Stimulated activated CD4-positive, alpha-beta T cell treated with anti-CD3 and anti-CD28 coated beads, TNF-alpha, amount 100 ng/mL, for 24 hours (primary cell): Measurements from ENCODE around the gene KRT6B.
"Not testable (repeated sequence)": the region's sequence is repeated elsewhere in the genome, so short reads cannot be mapped to it uniquely, and the experiment has no call there.

Source experiments
- DNase-seq, 3 experiments: peaks; one replicate each; pipeline ENCODE4 v3.0.0-alpha.2; 2020; ENCODE audit warnings: low read depth in 3 of 3

The KRT6B gene

DNA sequence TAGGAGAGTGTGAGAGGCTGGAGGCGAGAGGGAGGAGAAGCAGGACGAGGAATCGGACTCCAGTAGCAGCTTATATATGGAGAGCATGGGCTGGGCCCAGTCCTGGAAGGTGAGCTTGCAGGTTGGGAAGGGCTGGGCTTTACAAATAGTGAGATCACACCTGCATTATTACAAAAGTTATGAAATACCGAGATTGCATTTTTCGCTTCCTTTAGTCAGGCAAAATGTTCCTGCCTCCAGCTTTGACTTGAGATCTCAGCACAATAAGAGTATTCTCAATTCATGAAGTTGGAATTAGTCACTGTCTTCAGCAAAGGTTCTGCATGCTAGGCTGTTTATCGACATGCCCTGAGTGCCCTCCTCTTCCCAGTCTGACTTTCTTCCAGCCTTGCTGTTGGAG is at the start of gene KRT6B:
Gene KRT6B (minus strand): TSS at position 46 of the 400 bp plus-strand sequence. CDS start 68 bp downstream, outside the sequence.
- no peak for DNase-seq

DNA sequence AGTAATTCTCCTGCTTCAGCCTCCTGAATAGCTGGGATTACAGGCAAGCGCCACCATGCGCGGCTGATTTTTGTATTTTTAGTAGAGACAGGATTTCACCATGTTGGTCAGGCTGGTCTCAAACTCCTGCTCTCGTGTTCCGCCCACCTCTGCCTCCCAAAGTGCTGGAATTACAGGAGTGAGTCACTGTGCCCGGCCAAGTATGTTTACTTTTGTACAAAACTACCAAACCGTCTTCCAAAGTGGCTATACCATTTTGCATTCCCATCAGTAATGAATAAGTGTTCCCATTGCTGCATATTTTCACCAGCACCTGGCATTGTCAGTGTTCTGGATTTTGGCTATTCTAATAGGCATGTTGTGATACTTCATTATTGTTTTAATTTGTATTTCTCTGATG is 49.5 kb upstream of the KRT6B start:
- DNase-seq, result no peak

DNA sequence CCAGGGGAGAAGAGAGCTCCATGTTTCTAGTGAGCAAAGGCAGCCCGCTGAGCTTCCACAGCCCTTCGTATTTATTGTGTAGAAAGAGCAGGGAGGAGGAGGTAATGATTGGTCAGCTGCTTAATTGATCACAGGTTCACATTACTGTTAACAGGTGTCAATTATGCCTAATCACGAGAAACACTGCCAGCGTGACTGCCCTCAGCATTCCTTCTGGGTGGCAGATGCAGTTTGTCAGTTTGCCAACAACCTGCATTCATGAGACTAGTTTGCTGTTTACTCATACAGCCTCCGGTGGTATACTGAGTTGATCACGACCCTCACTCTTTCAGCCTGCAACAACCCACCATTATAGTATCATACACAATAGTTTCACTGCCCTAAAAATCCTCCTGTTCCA is 48.6 kb upstream of the KRT6B start:
- not testable (repeated sequence) for DNase-seq

DNA sequence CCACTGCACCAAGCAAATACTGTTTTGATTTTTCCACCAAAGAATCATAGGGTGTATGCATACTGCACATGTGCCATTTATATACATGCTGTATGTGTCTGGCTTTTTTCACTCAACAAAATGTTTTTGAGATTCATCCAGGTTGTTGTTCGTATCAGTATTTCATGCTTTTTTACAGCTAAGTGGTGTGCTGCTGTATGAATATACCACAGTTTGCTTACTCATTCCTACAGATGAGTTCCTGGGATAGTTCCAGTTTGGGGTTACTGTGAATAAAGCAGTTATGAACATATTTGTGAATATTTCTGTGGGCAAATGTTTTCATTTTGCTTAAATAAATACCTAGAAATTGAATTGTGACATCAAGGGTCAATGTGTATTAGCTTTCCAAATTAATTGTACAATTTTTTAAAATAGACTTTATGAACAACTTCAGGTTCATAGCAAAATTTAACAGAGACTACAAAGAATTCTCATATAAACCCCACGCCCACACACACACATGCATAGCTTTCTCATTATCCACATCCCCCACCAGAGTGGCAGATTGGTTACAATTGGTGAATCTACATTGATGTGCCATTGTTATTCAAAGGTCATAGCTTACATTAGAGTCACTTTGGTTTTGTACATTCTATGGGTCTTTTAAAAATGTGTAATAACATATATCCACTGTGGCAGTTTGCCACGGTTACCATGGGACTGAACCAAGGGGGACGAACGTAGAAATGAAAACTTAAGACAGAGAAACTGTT is 48.0 kb upstream of the KRT6B start:
- no peak for DNase-seq

DNA sequence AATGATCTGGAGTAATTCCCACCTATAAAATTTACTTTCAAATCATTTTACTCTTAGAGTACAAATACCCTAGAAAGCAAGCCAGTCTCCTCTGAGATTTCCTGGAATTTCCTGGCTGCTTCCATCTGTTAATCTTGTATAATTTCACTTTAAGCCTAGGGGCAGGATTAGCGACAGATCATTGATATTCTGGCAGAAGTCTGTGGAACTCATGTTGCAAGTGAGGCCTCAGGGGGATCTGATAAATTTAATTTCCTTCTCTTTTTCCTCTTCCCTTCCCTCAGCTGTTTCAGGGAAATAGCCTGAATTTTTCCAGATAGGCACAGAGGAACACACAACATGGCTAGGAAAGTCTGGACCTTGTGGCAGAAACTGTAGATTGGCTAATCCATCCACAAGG is 47.0 kb upstream of the KRT6B start:
- no peak for DNase-seq

DNA sequence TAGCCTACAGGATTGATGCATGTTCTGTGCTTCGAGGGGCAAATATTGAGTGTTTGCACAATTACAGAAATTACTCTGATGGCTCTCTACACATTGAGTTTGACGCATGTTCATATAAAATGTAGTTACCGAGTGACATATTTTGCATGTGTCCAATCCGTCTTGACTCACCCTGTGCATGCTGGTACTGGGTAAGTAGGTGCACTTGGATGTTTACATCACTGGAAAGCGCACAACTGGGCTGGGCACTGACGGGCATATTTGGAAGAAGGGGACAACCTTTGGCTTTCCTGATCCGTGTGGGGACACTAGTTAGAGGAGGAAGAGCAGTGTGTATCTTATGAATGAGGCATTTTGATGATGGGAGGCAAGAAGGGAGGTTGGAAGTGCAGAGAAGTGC is 46.0 kb upstream of the KRT6B start:
- no peak for DNase-seq

DNA sequence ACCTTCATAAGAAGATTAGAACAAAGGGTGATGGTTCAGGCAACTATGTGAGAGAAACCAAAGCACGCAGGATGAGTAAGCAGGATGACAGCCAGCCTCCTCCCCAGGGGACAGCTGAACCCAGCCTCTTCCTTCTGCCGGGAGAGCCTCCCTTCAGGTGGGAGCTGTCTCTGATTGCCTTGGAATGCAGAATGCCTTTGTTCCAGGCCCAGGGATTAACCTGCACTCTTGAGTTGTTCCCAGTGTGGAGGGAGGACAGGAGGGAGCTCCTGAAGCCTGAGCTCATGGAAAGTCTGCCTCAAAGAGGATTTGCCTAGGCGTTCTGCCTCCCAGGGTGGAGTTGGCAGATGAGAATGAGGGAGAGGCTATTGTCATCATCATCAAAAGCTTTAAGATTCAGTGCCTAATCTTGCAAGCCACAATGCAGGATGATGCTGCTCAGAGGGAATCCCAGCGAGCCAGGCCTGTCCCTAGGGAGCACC is 44.7 kb upstream of the KRT6B start:
- DNase-seq, result no peak

DNA sequence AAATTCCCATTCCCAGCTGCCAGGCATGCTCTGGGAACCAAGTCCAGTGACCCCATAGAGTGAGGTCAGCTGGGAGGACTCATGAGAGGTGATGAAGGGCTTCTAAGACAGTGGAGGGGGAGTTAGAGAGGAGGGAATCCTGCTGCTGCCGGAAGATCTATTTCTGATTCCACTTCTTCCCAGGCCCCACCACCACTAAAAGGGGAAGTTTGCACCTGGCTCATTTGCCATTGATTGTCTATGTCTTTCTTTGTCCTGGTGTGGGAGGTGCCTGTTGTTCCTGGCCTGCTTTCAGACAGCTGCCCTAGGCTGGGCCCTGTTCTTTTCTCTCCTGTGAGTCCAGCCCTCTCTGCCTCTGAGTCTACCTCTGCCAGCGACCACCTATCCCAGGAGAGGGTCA is 44.1 kb upstream of the KRT6B start:
- DNase-seq, result no peak

DNA sequence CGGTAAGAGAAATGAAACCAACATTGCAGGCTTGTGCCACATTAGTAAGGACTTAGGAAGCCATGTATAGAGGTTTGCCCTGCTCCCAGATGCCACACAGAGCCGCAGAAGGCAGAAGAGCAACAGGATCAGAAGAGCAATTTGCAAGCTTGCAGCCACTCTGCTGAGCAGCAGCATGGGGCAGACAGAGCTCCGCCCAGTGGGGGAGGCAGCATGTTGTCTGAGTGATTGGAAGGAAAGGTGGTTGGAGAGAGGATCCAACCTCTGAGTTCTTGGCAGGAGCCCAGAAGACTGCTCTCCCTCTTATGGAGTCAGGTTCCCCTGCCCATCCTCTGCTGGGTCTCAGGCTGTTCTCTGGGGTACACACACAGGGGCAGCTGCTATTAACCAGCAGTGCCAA is 43.4 kb upstream of the KRT6B start:
- DNase-seq, result no peak

DNA sequence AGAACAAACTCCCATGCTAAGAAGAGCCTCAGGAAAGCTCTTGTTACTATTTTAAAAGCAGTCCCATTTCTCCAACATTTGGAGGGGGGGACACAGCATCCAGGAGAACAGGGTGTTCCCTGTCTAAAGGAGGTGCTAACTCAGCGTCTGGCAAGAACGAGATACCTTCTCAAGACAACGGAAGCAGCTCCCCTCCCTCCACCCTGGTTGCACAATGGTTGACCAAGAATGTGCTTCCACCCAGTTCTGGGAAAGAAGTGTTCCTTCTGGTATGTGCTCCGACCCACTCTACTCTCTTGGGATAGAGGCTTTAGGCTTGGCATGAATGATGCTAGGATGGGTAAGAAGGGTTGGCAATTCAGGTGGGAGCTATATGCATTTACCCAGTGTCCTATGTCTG is 42.6 kb upstream of the KRT6B start:
- no peak for DNase-seq

DNA sequence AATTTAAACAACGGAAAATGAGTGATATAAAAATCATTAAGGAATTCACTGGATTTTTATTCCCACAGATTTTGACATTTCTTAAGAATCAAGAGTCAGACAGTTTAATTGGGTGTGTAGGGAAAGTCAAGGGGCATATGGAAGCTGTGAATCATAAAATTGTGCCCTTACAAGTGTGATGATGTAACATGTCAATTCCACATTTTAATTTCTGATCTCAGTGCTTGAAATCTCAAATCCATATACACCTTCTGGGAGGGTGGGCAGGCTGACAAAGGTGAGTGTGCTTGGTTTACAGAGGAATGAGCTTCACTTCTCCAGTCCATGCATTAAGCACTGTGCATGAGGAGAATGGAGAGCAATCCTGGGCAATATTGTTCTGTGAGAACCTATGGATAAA is 42.2 kb upstream of the KRT6B start:
- DNase-seq, result no peak

DNA sequence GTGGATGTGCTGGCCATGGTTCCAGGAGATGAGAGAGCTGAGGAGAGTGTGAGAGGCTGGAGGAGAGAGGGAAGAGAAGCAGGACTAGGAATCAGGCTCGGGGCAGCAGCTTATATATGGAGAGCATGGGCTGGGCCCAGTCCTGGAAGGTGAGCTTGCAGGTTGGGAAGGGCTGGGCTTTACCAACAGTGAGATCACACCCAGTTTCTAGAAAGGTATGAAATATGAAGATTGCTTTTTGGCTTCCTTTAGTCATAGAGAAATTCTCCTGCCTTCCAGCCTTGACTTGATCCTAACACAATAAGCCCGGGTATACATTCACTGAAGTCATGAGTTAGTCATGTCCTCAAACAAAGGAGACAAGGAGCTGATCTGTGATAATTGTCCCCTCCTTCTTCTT is 41.2 kb upstream of the KRT6B start, which contains the start of gene KRT6A:
Gene KRT6A (minus strand): TSS at position 86 of the 400 bp plus-strand sequence. CDS start 69 bp downstream, at position 17.
- no peak for DNase-seq

DNA sequence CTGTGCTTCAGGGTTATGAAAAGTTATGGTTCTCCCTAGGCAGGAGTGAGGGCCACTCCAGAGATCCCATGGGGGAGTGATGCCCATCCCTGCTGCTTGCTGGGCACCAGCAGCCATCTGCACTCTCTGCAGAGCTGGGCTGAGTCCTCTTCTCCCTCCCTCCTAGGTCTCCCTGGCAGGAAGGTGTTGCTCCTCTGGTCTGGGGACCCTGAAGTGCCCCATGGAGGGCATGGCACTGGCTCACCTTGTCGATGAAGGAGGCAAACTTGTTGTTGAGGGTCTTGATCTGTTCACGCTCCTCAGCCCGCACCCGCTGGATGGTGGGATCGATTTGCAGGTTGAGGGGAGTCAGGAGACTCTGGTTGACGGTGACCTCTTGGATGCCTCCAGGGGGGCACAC is 40.5 kb upstream of the KRT6B start:
- DNase-seq, result not testable (repeated sequence)

DNA sequence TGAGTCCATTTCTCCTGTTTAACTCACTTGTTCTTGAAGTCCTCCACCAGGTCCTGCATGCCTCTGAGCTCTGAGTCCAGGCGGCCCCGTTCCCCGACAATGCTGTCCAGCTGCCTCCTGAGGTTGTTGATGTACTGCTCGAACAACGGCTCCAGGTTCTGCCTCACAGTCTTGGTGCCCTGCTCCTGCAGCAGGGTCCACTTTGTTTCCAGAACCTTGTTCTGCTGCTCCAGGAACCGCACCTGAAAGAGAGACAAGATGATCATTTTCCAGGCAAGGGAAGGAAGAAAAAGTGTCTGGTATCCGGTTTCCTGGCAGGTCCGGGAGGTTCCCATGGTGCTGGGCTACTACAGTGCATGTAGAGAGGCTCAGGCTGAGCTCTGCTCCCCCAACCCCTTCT is 39.5 kb upstream of the KRT6B start:
- DNase-seq, result not testable (repeated sequence)

DNA sequence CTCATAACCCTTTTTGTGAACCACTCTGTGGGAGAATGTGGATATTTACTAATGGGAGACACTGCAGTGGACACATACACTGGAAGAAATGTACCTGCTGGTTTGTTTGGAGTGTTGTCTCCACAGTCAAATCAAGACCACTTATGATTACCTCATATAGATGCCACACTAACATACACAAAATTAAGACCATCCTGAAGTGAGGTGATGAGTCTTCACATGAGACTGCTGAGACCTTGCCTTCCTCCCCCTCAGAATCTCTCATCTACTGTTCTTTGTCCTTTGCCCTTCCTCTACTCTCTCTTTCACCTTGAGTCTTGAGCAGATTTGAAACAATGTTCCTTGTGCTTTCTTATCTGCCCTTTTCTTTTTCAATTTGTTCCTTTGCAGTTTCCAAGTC is 36.8 kb upstream of the KRT6B start:
- no peak for DNase-seq

DNA sequence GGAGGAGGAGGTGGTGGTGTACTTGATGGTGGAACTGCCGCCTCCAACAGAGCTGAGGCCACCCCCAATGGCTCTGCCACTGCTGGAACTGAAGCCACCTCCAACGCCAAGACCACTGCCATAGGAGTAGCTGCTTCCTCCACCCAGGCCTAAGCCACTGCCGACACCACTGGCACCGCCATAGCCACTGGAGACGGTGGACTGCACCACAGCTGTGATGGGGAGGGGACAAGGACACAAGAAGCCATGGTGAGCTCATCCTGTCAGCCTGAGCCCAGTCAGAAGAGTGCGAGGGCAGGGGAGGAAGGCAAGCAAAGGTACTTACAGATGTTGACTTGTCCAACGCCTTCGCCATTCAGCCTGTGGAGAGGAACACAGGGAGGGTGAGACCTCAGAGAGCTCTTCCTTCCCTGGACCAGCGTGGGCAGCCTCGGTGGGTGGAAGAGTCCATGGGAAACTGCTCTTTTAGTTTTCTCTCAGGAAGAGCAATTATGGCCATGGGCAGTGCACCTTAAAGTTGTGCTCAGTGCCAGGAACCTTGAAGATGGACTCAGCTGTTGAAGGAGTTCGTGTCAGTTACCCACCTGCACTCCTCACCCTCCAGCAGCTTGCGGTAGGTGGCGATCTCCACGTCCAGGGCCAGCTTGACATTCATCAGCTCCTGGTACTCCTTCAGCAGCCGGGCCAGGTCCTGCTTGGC is 35.9 kb upstream of the KRT6B start:
- DNase-seq, result not testable (repeated sequence)

DNA sequence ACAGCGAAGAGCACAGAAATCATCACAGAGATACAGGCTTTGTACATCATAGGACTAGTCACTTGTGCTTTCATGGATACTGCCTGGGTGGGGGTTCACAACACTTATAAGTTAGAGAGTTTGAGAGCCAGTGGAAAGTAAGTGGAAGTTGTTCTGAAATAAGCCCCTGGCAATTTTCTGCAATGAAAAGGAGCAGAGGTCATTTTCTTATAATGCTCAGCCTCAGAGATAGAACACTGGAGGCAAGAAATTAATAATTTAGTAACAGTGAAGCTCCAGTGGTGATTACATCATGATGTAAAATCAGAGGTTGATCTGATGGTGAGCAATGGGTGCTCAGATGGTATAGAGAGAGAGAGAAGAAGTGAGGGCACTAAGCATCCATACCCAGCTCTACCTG is 35.3 kb upstream of the KRT6B start:
- DNase-seq, result no peak

DNA sequence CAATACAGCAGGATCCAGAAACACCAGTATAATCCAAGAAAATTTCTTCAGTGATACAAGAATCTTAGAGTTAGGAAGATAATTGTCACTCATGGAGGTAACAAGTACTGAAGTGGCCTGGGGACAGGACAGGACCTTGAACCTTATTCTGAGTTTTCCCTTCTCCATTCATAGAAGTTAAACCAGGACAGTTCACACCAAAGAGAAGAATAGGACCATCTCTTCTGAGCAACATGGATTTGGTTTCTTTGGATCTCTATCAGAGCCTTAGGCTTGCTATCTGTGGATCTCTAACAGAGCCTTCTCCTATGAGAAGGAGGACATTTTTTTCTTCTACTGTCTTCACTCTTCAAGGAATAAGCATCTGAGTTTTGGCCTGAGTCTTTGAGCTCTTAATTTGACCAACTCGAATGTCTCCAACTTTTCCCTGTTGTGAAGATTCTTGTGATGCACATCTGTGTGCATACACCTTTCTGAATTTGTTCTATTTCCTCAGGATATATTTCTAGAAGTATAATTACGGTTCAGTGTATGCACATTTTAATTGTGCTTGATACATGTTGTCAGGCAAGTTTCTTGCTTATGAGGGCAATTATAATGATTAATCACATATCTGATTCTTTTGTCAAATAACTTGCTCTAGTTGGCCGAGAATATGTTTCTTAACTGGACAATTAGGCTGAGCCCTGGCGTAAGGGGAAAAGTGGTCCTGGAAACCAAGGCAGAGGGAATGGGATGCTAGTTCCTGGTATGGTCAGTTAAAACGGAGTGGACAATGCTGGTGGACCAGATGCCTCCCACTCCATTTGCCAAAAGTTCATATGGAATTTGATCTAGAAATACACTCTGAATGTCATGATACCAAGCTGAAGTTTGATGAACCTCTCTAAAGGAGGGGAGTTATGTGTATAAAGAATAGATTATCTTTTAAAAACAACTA is 34.5 kb upstream of the KRT6B start:
- no peak for DNase-seq

DNA sequence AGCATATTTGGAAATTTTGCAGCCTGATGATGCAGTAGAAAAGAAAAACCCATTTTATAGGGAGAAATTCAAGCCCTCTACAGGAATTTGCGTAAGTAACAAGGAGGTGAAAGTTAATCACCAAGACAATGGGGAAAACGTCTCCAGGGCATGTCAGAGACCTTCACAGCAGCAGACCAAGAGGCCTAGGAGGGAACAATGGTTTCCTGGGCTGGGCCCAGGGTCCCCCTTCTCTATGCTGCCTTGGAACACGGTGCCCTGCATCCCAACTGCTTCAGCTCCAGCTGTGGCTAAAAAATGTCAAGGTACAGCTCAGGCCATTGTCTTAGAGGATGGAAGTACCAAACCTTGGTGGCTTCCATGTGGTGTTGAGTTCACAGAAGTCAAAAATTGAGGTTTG is 28.1 kb upstream of the KRT6B start:
- no peak for DNase-seq

DNA sequence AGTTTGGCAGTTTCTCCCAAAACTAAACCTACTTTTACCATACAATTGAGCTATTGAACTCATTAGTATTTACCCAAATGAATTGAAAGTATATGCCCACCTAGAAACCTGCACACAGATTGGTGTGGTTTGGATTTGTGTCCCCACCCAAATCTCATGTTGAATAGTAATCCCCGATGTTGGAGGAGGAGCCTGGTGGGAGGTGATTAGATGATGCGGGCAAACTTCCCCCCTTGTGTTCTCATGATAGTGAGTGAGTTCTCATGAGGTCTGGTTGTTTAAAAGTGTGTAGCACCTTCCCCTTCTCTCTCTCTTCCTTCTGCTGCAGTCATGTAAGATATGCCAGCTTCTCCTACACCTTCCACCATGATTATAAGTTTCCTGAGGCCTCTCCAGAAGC is 25.7 kb upstream of the KRT6B start:
- DNase-seq, result no peak

DNA sequence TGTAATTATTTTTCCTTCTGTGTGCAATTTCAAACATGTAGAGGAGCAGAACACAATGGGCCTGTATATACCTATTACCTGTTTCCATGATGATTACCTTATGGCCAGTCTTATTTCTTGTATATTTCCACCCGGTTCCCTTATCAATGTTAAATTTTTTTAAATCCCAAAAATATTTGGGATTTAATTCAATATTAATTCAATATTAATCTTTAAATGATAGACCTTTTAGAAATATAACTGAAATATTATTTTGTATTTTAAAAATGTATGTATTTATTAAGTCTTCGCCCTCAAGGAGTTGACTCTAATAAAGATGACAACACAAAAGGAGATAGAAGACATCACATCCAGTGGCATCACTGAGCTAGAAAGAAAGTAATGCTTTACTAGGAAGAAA is 22.3 kb upstream of the KRT6B start:
- no peak for DNase-seq

DNA sequence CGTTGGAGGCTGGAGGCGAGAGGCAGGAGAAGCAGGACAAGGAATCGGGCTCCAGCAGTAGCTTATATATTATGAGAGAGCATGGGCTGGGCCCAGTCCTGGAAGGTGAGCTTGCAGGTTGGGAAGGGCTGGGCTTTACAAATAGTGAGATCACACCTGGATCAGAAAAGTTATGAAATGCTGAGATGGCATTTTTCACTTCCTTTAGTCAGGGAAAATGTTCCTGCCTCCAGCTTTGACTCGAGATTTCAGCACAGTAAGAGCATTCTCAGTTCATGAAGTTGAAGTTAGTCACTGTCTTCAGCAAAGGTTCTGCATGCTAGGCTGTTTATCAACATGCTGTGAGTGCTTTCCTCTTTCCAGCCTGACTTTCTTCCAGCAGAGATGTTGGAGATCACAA is 21.8 kb upstream of the KRT6B start, which contains the start of gene KRT6C:
Gene KRT6C (minus strand): TSS at position 38 of the 400 bp plus-strand sequence. CDS start 68 bp downstream, outside the sequence.
- no peak for DNase-seq
